Caco-2 (cell line): ENCODE results near the gene HK3. TPM values are rescaled to one million over a fixed set of nuclear protein-coding genes. Genes with fewer than 3 reads are reported as not detected.

Experiments used
- BruUV-seq: library from RNA; stranded (reverse); fragments of 400-500 nt; replicated peaks from 2 replicates; lab custom pipeline; 2021; lab: Mats Ljungman, UMichigan
- CTCF ChIA-PET: fragments of 300-600 bp; sonication (Branson Sonifier 250); formaldehyde crosslinking; loops from one replicate; lab custom pipeline; 2022; ENCODE audit warnings: antibody characterized with exemption; lab: Charles Lee
- POLR2A ChIA-PET: fragments of 300-600 bp; sonication (Branson Sonifier 250); formaldehyde crosslinking; loops from one replicate; lab custom pipeline; 2022; ENCODE audit warnings: antibody characterized with exemption; lab: Charles Lee
- DNase-seq, 2 experiments: peaks; one replicate each; pipeline versions ENCODE4 v3.0.0 to v3.0.0-alpha.2; 2020 to 2022
- H3K27me3 ChIP-seq: replicated peaks from 2 replicates; pipeline ENCODE4 v1.6.0; 2011; ENCODE audit warnings: low read length; ENCODE audit not compliant: control insufficient read depth, insufficient read depth
- H3K36me3 ChIP-seq: 2 replicates; pipeline ENCODE4 v1.5.1; 2011; ENCODE audit warnings: low read length; ENCODE audit not compliant: control insufficient read depth, insufficient read depth
- H3K4me1 ChIP-seq: fragments of 250-450 bp; sonication (Bioruptor Pico); 2 replicates; pipeline ENCODE4 v1.5.1; 2020; ENCODE audit warnings: mild to moderate bottlenecking
- H3K4me3 ChIP-seq: 2 replicates; pipeline ENCODE4 v1.5.1; 2011; ENCODE audit warnings: low read depth, mild to moderate bottlenecking, control low read depth, low read length
- H3K9me3 ChIP-seq: fragments of 250-450 bp; sonication (Bioruptor Pico); 2 replicates; pipeline ENCODE4 v1.5.1; 2020; ENCODE audit warnings: mild to moderate bottlenecking, moderate library complexity
- H3K27ac Mint-ChIP-seq: one replicate; pipeline ENCODE4 v1.8.0; 2022; ENCODE audit warnings: mixed read lengths; ENCODE audit not compliant: unreplicated experiment
- H3K27me3 Mint-ChIP-seq: one replicate; pipeline ENCODE4 v1.8.0; 2022; ENCODE audit warnings: mixed read lengths; ENCODE audit not compliant: insufficient read depth, unreplicated experiment
- H3K36me3 Mint-ChIP-seq: one replicate; pipeline ENCODE4 v1.8.0; 2022; ENCODE audit warnings: mild to moderate bottlenecking, mixed read lengths; ENCODE audit not compliant: insufficient read depth, unreplicated experiment
- H3K4me1 Mint-ChIP-seq: one replicate; pipeline ENCODE4 v1.8.0; 2022; ENCODE audit warnings: low read depth, mixed read lengths; ENCODE audit not compliant: unreplicated experiment
- H3K4me3 Mint-ChIP-seq: one replicate; pipeline ENCODE4 v1.8.0; 2022; ENCODE audit warnings: mild to moderate bottlenecking, moderate library complexity, mixed read lengths; ENCODE audit not compliant: unreplicated experiment
- H3K9me3 Mint-ChIP-seq: one replicate; pipeline ENCODE4 v1.8.0; 2022; ENCODE audit warnings: mixed read lengths; ENCODE audit not compliant: unreplicated experiment
- CTCF ChIP-seq, 2 experiments: fragments of 200-600 bp in 1 of 2; IDR thresholded peaks; 1 replicate in 1 of 2; 2 replicates in 1 of 2; pipeline versions ENCODE4 v1.5.1 to v1.8.0; 2011 to 2022; ENCODE audit warnings: antibody characterized with exemption in 1 of 2, control low read depth in 1 of 2, inconsistent platforms in 1 of 2, low read depth in 1 of 2, low read length in 1 of 2, mild to moderate bottlenecking in 1 of 2, moderate library complexity in 1 of 2; ENCODE audit not compliant: insufficient read depth in 1 of 2, severe bottlenecking in 1 of 2, unreplicated experiment in 1 of 2
- intact Hi-C: fragments of 100-400 bp; cut with micrococcal nuclease; formaldehyde crosslinking; loops from one replicate; pipeline ENCODE4 v1.10.0; 2022; ENCODE audit not compliant: unreplicated experiment
- total RNA-seq: library from RNA; stranded (reverse); gene quantifications from 2 replicates; pipeline ENCODE4 v1.2.3, GENCODE V29; 2022

The HK3 gene
- total RNA-seq, 1 experiment from 2014 or later: 0.29 TPM

- H3K36me3 Mint-ChIP-seq: peaks cover 8% of the 10 kb centered on the region
- H3K9me3 Mint-ChIP-seq: no peaks in the 10 kb centered on the region
- H3K4me3 ChIP-seq: no peak overlapping the region
- ChIA-PET POLR2A (interaction anchor here (0.6 kb wide), 1 partner anchor 138 kb away, joined by 3 read pairs; no protein-coding TSS in a partner anchor), CTCF (no interaction called here)
- no peak for DNase-seq
- TF ChIP-seq CTCF (IDR thresholded peaks at IDR 0.05; ENCODE audit: insufficient read depth in 1 of 2, low read depth in 1 of 2, low read length in 1 of 2, severe bottlenecking in 1 of 2, unreplicated experiment in 1 of 2): no peak
- H3K4me3 Mint-ChIP-seq: no peak overlapping the region
- H3K36me3 ChIP-seq: no peaks in the 10 kb centered on the region
- H3K27ac Mint-ChIP-seq: no peak overlapping the region
- H3K27me3 Mint-ChIP-seq: peaks cover 9% of the 10 kb centered on the region
- no peaks in the 10 kb centered on the region for H3K4me1 ChIP-seq
- no peaks in the 10 kb centered on the region for H3K27me3 ChIP-seq
- no TSS peak for BruUV-seq
- H3K9me3 ChIP-seq: no peaks in the 10 kb centered on the region
- no peaks in the 10 kb centered on the region for H3K4me1 Mint-ChIP-seq
- intact Hi-C loops: no loop called here
Observed at GRCh38 chr5:176844281-176844680, 54.9 kb downstream of the HK3 start.

- no TSS peak for BruUV-seq
- CTCF ChIA-PET: no interaction called here
- Histone ChIP-seq H3K4me1 (no peaks in the 10 kb centered on the region), H3K36me3 (no peaks in the 10 kb centered on the region), H3K9me3 (no peaks in the 10 kb centered on the region), H3K27me3 (no peaks in the 10 kb centered on the region), H3K4me3 (no peak overlapping the region)
- intact Hi-C loops: no loop called here
- POLR2A ChIA-PET: no interaction called here
- Mint-ChIP-seq H3K4me3 (no peak overlapping the region), H3K4me1 (no peaks in the 10 kb centered on the region), H3K36me3 (peaks cover 8% of the 10 kb centered on the region), H3K27me3 (peaks cover 9% of the 10 kb centered on the region), H3K9me3 (no peaks in the 10 kb centered on the region), H3K27ac (no peak overlapping the region)
- DNase-seq: no peak
- no peak for TF ChIP-seq CTCF (IDR thresholded peaks at IDR 0.05; ENCODE audit: insufficient read depth in 1 of 2, low read depth in 1 of 2, low read length in 1 of 2, severe bottlenecking in 1 of 2, unreplicated experiment in 1 of 2)
Observed at GRCh38 chr5:176843673-176844072, 55.5 kb downstream of the HK3 start.

GRCh38 chr5:176837707-176838115 is 61.4 kb downstream of the HK3 start:
- no peaks in the 10 kb centered on the region for H3K9me3 Mint-ChIP-seq
- intact Hi-C loops: no loop called here
- no peak overlapping the region for H3K27ac Mint-ChIP-seq
- no peaks in the 10 kb centered on the region for H3K36me3 Mint-ChIP-seq
- CTCF ChIA-PET: no interaction called here
- peak; percentile 88 to 92 for DNase-seq
- no peaks in the 10 kb centered on the region for H3K4me1 Mint-ChIP-seq
- no peak overlapping the region for H3K4me3 Mint-ChIP-seq
- POLR2A ChIA-PET: no interaction called here
- peaks cover 19% of the 10 kb centered on the region for H3K27me3 Mint-ChIP-seq
- Histone ChIP-seq H3K9me3 (0 out of 2 replicates have a peak, but pooled peaks cover 3% of the 10 kb centered on the region), H3K4me1 (no peaks in the 10 kb centered on the region), H3K4me3 (no peak overlapping the region), H3K27me3 (no peaks in the 10 kb centered on the region; the same call in 1 of the 2 replicates), H3K36me3 (no peaks in the 10 kb centered on the region)
- no TSS peak for BruUV-seq
- no peak for TF ChIP-seq CTCF (IDR thresholded peaks at IDR 0.05; ENCODE audit: insufficient read depth in 1 of 2, low read depth in 1 of 2, low read length in 1 of 2, severe bottlenecking in 1 of 2, unreplicated experiment in 1 of 2)
